Bone marrow (tissue), 2 donors: ENCODE data around the gene ADAMTS6.
"Not testable (repeated sequence)": the region's sequence is repeated elsewhere in the genome, so short reads cannot be mapped to it uniquely, and the experiment has no call there.

Experiments
- DNase-seq, 2 donors: peaks; one replicate each; lab custom pipeline; 2025; lab: John Stamatoyannopoulos, UW

The ADAMTS6 gene

DNA sequence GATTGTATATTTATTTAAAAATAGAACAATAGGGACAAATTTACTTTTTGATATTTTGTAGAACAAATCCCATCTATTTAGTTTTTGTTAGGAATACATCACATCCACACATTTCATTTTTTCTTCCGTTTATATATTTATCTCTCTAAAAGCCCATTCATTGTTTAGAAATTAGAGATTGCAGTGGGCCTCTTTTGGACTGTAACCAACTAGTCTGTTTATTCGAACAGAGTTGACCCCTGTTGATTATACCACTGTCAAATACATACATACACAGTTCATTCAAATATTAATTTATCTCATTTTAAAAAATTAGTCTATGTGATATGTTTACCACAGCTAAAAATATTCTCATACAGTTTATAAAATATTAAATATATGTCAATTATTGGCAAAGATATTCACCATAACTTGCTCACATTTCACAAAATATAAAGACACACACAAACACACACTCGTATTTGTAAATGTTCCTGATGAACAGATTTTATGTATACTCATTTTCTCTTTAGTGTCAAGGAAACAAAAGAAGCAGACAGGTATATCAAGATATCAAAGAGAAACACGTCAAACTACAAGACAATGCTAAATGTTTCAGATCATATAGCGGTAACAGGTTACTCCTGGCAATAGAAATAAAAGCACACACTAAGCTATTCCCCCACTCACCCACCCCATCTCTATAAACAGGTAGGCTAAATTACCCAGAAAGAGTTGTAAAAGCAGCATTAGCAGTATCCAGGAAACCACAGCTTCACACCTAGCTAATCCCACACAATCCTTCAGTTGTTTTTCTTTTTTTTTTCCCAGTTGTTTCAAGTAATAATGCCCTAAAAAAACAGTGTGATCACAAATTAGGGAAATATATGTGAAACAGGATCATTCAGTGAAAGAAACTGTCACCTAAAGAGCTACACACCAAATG is 283.9 kb downstream of the ADAMTS6 start:
- DNase-seq, result no peak

DNA sequence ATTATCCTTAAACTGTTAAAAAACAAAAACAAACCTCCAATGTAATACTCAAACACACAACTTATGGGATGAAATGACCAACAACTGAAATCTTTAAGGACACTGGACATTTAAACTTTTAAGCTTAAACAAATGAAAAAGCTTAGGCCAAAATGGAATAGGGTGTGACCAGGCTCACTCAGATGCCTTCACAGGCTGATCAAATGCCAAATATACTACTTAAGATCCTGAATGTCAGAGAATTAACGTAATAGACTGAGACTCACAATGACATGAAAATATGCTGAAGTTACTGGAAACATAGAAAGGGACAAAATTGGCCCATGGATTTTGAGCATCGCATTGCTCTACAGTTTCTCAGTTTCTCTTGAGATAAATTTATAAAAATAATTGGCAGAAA is 286.8 kb downstream of the ADAMTS6 start:
- DNase-seq, result no peak

DNA sequence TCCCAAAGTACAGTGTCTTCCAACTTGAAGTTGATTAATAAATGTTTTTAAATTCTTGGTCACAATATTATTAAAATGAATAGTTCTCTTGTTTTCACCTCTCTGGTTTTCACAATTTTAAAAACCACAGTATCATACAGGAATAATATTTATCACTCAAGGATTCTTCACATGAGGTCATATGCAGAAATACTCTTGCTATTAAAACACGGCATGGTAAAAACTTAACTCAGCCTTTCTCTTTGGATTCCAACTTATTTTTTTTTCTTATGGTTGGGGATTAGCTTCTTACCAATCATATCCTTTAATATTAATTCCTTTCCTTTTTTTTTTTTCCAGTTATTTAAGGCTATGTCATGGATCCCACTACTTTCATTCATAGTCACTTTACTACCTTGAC is 289.4 kb downstream of the ADAMTS6 start:
- no peak for DNase-seq

DNA sequence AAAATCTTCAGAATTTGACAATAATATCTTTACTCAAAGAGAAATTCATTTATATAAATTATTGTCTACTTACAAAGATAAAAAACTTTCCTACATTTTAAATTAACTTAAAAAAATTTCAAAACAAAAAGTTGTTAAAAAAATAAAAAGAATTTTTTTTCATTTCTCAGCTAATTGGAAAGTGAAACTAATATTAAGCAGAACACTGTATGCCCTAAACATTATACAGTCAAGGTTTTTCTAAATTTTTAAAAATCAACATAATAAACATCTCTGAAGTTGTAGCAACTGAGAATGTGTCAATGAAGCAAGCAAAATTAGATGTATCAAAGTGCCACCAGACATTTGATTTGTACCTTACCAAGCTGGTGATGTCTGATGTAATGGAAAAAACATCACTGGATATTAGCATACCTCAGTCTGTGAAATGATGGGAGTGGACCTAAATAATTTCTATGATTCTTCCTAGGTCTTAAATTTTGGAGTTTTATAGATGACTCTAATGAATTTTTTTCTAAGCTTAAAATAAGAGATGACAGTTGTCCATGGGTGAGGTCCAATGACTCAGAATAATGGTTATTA is 290.1 kb downstream of the ADAMTS6 start:
- DNase-seq, result no peak

DNA sequence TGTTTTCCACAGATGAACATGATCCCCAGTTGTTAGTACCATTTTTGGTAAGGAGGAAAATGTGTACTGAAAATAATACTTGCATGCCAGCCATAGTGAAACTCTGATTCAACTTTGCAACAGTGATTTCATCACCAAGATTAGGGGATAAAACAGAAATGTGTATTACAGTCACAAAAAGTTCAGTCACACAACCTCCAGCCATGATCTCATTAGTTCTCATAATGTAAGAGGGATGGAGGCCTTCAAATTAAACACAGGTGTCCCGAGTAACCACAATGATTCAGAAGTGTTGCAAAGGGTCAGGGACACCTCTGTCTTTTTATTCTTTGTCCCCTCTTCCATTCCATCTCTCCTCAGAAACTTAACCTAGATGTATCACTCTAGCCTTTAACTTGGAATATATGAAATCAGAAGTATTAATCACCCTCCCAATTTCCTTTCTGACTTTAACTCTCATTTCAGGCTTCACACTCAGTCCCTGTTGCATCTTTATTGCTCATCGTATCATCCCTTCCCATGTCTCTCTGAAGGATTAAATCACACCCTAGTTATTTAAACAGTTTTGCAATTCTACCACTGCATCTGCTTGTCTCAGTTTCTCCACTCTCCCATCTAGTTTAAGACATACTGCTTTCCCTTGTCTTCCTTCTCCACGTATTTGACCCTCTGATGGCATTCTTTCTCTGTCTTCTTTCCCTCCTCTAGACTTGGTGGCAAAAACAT is 291.2 kb downstream of the ADAMTS6 start:
- DNase-seq, result no peak

DNA sequence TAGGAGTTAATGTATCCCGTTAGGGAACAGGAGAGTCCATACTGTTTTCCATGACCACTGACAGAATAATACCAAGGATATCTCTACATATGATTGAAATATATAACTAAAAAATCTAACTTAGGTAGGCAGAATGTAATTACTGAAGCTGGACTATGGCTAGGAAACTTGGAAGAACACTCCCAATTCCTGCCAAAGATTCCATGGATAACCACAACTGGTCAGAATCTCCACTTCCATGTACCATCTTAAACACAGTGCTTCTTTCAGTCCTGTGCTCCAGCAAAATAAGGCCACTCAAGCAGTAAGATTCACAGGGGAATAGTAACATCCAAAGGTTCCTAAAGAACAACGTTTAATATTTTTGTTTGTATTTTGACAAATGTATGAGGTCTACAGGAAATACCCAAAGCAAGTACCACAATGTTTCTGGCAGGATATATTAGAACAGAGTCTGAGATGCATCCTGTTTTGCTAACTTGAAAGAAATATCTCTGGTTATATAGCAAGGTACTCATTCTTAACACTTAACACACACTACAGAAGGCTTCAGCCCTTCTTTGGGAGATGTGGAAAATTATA is 295.0 kb downstream of the ADAMTS6 start:
- no peak for DNase-seq

DNA sequence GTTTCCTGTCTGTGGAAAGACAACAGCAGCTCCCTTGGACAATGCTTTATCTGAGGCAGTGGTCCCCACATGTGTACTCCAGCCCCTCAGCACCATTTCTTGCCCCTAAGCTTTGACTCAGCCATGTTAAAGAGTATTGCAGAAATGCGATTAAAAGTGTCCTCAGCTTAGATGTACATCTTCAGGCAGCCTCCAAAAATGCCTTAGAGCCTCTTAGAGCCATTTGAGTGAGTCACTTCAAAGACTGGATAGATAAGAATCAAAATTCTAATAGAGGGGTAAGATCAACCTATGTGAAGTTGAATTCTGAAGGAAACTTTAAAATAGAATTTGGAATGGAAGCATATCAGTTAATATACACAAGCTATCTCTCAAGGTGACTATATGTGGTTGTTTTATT is 296.3 kb downstream of the ADAMTS6 start:
- DNase-seq, result no peak

DNA sequence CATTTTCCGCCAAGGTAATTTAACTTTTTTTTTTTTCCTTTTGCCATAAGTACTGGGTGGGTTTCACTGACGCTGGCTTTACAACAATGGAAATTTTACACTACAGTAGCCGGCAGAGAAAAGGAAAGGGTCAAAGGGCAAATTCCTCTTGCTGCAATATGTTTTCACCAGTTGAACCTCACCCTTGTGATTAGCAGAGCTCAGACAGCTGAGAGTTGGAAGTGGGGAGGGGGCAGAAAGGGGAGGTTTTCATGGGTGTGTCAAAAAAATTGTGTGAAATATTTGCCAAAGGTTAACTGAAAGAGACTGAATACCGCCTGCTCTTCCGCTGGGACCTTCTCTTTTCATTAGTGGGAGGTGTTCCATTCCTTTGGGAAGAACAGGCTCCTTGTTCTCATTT is 296.9 kb downstream of the ADAMTS6 start:
- DNase-seq, result no peak

DNA sequence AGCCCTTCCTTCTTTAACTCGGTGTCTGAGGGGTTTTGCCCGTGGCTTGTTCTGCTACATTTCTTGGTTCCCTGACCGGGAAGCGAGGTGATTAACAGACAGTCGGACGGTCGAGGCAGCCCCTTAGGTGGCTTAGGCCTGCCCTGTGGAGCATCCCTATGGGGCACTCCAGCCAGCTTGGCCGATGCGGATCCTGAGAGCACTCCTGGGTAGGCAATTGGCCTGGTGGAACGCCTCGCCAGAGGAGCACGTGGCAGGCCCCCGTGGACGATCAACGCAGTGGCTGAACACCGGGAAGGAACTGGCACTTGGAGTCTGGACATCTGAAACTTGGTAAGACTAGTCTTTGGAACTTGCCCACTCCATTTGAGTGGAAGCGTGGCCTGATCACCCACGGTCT is 307.5 kb downstream of the ADAMTS6 start:
- DNase-seq, result not testable (repeated sequence)

DNA sequence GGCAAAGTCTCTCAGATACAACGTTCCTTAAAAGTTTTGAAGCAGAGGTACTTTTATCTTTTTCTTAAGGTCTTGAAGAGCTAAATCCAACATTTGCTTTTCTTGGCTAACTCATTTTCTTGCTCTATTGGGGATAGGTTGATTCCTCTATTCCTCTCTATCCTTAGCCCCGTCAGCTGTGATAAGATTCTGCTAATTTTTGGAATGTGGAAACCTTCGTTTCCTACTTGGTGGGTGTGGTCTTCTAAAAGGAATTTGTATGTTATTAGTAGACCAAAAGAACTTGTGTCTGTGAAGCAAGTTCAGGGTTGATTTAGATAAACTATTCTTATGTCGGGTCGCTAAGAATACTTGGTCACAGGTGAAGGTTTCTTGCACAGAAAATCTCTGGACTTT is 308.6 kb downstream of the ADAMTS6 start:
- DNase-seq, result no peak

DNA sequence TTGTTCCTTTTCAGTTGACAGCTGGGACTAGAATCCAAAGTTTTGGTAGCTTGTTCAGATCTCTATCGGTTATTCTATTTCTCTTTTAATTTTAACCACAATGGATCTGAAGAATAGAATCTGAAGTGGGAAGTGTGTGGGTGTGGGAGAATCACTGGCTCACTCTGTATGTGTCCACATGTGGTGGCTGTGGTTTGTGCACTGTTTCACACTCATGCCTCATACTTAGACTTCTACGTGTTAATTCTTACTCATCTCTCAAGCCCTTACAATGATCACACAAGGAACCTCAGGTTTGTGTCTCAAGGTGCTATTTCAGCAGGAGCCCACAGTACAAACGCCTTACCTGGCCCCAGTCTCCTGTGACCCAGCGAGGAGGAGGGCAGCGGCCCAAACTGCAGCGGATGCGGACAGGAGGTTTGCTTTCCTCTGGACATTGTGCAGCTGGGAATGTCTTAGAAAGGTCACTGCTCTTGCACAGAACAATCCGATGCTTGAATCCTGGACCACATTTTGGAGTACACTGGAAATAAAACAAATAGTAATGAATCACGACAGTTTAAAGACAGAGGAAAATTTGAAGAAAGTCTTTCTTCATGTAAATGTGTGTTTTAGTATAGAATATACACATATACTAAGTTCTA is 309.1 kb downstream of the ADAMTS6 start:
- DNase-seq, result no peak

DNA sequence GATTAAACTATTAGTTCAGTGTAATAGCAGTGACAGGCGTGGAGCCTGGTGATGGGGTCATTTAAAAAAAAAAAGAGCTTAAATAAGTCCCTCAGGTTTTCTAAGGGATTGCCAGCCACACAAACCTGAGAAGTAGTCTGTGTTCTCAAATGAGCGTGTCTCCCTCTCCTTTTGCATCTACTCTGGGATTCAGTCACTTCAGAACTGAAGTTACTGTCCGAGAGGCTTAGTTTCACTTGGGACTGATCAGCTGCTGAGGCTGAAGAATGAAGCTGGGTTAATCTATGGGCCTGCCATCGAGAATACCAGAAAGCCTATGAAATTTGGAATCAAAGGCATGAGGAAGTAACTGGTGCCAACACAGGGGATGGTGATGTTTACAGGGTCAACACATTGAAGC is 310.1 kb downstream of the ADAMTS6 start:
- no peak for DNase-seq

DNA sequence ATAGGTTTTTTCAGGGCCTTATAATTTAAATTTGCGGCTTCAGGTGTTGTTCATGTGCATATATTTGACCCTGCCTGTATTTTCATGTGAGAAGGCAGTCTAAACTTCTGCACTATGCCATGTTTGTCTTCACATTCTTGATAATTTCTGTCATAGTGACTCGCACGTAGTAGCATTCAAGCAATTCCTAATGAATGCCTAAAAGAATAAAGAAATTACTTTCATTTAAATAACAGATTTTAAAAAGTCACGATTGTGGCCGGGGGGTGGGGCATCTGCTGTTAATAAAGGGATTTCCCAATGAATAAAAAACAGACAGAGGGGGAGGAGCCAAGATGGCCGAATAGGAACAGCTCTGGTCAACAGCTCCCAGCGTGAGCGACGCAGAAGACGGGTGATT is 318.0 kb downstream of the ADAMTS6 start:
- DNase-seq, result no peak

DNA sequence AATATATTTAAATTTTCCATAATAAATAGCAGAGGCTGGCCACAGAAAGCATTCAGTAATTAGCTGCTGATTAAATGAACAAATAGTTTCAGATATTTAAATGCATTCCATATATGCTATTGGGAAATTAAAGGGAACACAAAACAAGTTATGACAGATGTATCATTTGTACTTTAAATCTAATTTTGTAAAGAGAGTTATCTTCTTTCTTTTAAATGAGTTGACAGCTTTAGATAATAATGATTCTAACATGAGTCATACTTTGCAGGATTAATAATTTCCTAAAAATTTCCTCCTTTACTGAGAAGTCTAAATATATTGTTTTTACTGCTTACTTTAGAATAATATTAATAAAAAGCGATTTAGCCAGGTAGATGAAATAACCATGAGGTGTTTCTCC is 320.1 kb downstream of the ADAMTS6 start:
- no peak for DNase-seq

DNA sequence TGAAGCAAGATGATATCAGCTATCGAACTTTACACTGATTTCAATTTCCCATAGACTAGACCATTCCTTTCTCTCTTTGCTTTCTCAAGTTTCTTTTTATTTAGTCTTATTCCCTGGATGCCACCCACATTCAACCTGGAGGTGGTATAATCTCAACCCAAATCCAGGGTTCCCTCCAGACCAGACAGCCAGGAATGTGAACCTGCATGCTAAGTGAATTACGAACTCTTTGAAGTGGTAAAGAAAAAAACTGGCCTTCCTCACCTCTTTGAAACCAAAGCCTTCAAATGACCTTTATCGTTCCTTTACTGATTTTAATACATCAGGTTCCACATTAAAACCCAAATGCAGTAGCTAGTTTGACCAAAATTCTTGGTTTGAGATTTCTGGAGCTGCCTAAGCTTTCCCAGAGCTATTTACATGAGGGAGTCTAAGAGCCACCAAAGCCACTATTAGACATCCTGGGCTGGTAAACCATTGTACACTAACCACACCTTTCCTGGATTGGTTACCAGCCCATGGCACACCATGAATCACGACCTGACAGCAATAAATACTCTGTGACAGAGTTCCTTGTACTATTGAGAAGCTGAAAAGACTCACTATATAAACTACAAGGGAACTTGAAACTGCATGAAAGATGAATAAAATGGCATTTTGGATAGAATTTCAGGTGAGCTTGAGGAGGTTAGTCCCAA is 323.7 kb downstream of the ADAMTS6 start:
- no peak for DNase-seq

DNA sequence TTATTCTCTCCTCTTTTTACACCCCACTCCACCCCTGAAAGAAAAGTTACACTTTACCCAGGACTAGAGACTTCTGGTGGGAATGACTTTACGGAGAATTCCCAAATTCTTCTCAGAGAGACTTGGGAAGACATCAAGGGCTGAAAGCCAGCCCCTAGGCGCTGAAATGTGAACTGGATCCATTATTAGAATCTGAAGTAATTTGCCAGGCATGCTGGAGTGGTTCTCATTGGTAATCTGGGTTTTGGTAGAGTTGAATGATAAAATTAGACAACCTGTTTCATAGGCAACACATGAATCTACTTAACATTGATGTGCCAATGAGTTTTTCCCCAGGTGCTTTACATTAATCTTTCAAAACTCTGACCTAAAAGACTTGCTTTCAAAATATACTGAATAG is 324.8 kb downstream of the ADAMTS6 start:
- DNase-seq, result no peak

DNA sequence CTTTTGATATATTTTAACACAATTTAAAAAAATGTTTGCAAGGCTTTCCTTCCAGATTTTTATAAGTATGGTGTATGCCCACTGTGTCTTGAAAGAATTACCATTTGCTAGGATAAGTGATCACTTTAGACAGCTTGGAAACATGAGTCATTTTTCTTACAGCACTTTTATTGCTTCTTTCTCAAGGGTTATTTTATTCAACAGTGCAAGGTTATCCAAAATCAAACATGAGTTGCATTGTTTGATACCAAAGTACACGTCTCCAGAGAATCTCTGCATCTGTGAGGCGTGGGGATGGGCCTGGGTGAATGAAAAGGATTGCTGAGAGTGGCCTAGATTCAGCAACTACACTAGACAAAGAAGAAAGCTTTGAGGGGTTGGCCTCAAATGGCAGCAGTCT is 329.6 kb downstream of the ADAMTS6 start:
- no peak for DNase-seq

DNA sequence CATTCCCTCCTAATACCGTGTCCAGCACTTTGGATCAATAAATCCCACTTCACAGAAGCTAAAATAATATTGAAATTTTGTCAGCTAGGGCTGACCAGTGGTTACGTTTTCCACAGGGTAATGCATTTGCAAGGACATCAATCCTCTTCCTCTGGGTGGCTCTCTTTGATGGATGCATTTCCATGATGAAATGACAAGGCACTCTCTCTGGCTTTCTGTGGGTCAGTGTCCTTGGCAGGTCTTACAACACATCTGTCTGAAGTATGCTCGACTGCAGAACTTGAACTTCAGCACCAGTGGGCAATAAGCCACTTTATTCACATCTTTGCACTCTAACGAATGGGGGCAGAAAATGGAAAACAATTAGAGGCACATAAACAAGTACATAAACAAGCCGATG is 330.1 kb downstream of the ADAMTS6 start:
- no peak for DNase-seq

DNA sequence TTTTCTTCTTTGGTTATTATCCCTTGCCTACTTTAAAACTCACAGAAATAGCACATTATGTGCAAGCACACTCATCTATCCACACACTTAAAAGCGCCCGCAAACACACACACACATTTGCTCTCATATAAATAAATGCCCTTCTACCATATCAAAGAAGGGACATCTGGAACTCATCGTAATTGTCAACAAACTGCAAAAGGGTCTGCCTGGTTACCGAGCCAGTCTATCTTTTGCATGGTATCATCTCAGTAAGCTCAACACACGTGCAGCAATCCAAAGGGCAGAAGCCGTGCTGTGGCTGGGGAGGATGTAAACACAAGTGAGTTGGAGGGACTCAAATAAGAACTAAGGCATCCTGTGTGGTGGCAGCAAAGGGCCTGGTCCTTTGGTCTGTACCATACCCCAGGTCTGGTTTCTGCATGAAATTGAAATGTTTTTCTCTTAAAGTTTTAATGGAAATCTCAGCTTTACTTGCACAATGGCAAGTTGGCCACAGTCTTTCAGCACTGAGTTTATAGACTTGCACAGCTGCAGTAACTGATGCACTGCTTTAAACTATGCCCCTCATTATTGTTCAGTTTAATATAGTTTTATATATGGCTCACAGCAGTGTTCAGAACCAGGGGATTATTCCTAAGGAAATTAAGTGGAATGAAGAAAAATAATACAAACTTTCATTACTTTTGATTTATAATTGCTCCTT is 331.0 kb downstream of the ADAMTS6 start:
- no peak for DNase-seq

DNA sequence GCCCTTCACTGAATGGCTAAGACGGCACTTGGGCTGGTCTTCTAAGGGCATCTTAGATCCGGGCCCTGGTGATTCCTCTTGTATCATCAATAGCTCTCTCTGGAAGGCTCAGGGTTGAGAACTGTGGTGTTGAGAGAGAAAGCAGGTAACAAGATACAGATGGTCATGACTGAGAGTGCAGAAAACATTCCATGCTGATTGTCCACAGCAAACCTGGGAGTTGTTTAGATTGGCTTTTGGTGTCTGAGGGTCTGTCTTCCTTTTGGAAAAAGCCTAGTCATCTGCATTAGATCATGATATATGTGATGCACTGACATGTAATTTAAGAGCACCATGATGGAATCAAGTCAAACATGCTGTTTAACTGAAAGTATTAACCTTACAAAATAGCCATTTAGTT is 331.9 kb downstream of the ADAMTS6 start:
- DNase-seq, result no peak
